Ascending aorta (tissue), 2 donors: Measurements from ENCODE around the gene CACNA2D3. TPM values are rescaled to one million over a fixed set of nuclear protein-coding genes. Genes with fewer than 3 reads are reported as not detected.

Source experiments
- DNase-seq, 2 donors: peaks; one replicate each; pipeline ENCODE4 v3.0.0-alpha.2; 2019; ENCODE audit warnings: low spot score in 2 of 2
- H3K27ac ChIP-seq, 2 donors: fragments of 200-600 bp; sonication (generic); one replicate each; pipeline ENCODE4 v1.5.1; 2016 to 2017; ENCODE audit warnings: mild to moderate bottlenecking in 1 of 2
- H3K27me3 ChIP-seq: fragments of 200-600 bp; sonication (generic); one replicate; pipeline ENCODE4 v1.5.1; 2017
- H3K36me3 ChIP-seq, 2 donors: fragments of 200-600 bp; sonication (generic); one replicate each; pipeline ENCODE4 v1.5.1; 2016
- H3K4me1 ChIP-seq, 2 donors: fragments of 200-600 bp; sonication (generic); one replicate each; pipeline ENCODE4 v1.5.1; 2016 to 2017; ENCODE audit warnings: mild to moderate bottlenecking in 1 of 2
- H3K4me3 ChIP-seq, 2 donors: fragments of 200-600 bp; sonication (generic); one replicate each; pipeline ENCODE4 v1.5.1; 2016 to 2017; ENCODE audit warnings: mild to moderate bottlenecking in 1 of 2
- H3K9me3 ChIP-seq, 2 donors: fragments of 200-600 bp; sonication (generic); one replicate each; pipeline ENCODE4 v1.5.1; 2016
- CTCF ChIP-seq, 3 experiments: fragments of 200-600 bp in 2 of 3; fragments of 450-650 bp in 1 of 3; sonication (generic) in 2 of 3; IDR thresholded peaks; one replicate each; pipeline ENCODE4 v1.5.1; 2016 to 2019; ENCODE audit warnings: antibody characterized with exemption in 3 of 3, mild to moderate bottlenecking in 1 of 3, moderate library complexity in 1 of 3
- intact Hi-C: fragments of 100-400 bp; cut with DNase I; formaldehyde crosslinking; loops from one replicate; pipeline ENCODE4 v1.15.1; 2023
- total RNA-seq: library from RNA; depleted of rRNA; stranded (reverse); fragments of >200 nt; gene quantifications from one replicate; pipeline ENCODE4 v1.1.0, GENCODE V29; 2016

Gene CACNA2D3
- total RNA-seq, 1 donor from 2014 or later: not detected

- no peaks in the 10 kb centered on the region for H3K4me1 ChIP-seq
- intact Hi-C loops: no loop called here
- H3K9me3 ChIP-seq: no peaks in the 10 kb centered on the region
- TF ChIP-seq CTCF (IDR thresholded peaks at IDR 0.05): no peak
- no peak overlapping the region for H3K27ac ChIP-seq
- no peaks in the 10 kb centered on the region for H3K27me3 ChIP-seq
- H3K4me3 ChIP-seq: no peak overlapping the region
- no peak for DNase-seq
- H3K36me3 ChIP-seq: no peaks in the 10 kb centered on the region
Observed at GRCh38 chr3:54511766-54512365, 389.5 kb downstream of the CACNA2D3 start.

- Histone ChIP-seq H3K36me3 (no peaks in the 10 kb centered on the region), H3K27me3 (no peaks in the 10 kb centered on the region), H3K27ac (no peak overlapping the region), H3K9me3 (no peaks in the 10 kb centered on the region), H3K4me1 (no peaks in the 10 kb centered on the region), H3K4me3 (no peak overlapping the region)
- TF ChIP-seq CTCF (IDR thresholded peaks at IDR 0.05): no peak
- intact Hi-C loops: no loop called here
- DNase-seq: no peak
Observed at GRCh38 chr3:54514006-54514405, 391.7 kb downstream of the CACNA2D3 start.

GRCh38 chr3:54514416-54514815, 392.1 kb downstream of the CACNA2D3 start:
- Histone ChIP-seq H3K36me3 (no peaks in the 10 kb centered on the region), H3K9me3 (no peaks in the 10 kb centered on the region), H3K4me1 (no peaks in the 10 kb centered on the region), H3K4me3 (no peak overlapping the region), H3K27ac (no peak overlapping the region), H3K27me3 (no peaks in the 10 kb centered on the region)
- no peak for DNase-seq
- no peak for TF ChIP-seq CTCF (IDR thresholded peaks at IDR 0.05)
- intact Hi-C loops: no loop called here

GRCh38 chr3:54515441-54516213, 393.3 kb downstream of the CACNA2D3 start:
- Histone ChIP-seq H3K9me3 (no peaks in the 10 kb centered on the region), H3K4me3 (no peak overlapping the region), H3K36me3 (no peaks in the 10 kb centered on the region), H3K4me1 (no peaks in the 10 kb centered on the region), H3K27me3 (no peaks in the 10 kb centered on the region), H3K27ac (no peak overlapping the region)
- no peak for DNase-seq
- intact Hi-C loops: no loop called here
- no peak for TF ChIP-seq CTCF (IDR thresholded peaks at IDR 0.05)

- no peak overlapping the region for H3K4me3 ChIP-seq
- intact Hi-C loops: no loop called here
- H3K27me3 ChIP-seq: no peaks in the 10 kb centered on the region
- no peak for TF ChIP-seq CTCF (IDR thresholded peaks at IDR 0.05)
- DNase-seq: no peak
- no peaks in the 10 kb centered on the region for H3K4me1 ChIP-seq
- H3K9me3 ChIP-seq: no peaks in the 10 kb centered on the region
- H3K36me3 ChIP-seq: no peaks in the 10 kb centered on the region
- no peak overlapping the region for H3K27ac ChIP-seq
Observed at GRCh38 chr3:54517424-54517823, 395.1 kb downstream of the CACNA2D3 start.
